Transverse colon (tissue), 4 donors: Measurements from ENCODE around the gene LCN12.

Source experiments
- CTCF ChIP-seq, 5 experiments: fragments of 200-600 bp in 3 of 5; fragments of 450-650 bp in 2 of 5; sonication (generic) in 3 of 5; IDR thresholded peaks; 1 replicate in 2 of 5; 2 replicates in 3 of 5; pipeline ENCODE4 v1.5.1; 2016 to 2017; ENCODE audit warnings: antibody characterized with exemption in 5 of 5, inconsistent platforms in 3 of 5, mild to moderate bottlenecking in 2 of 5, moderate library complexity in 1 of 5
- EP300 ChIP-seq: sonication (generic); formaldehyde crosslinking; IDR thresholded peaks from one replicate; pipeline ENCODE4 v1.6.1; 2017; ENCODE audit warnings: antibody characterized with exemption, low read depth
- POLR2A ChIP-seq: fragments of 450-650 bp; IDR thresholded peaks from one replicate; pipeline ENCODE4 v1.6.1; 2016; ENCODE audit warnings: antibody characterized with exemption, mild to moderate bottlenecking, moderate library complexity
- POLR2AphosphoS5 ChIP-seq, 3 donors: sonication (generic); formaldehyde crosslinking; IDR thresholded peaks; one replicate each; pipeline ENCODE4 v1.6.1; 2016; ENCODE audit warnings: antibody characterized with exemption in 3 of 3

DNA sequence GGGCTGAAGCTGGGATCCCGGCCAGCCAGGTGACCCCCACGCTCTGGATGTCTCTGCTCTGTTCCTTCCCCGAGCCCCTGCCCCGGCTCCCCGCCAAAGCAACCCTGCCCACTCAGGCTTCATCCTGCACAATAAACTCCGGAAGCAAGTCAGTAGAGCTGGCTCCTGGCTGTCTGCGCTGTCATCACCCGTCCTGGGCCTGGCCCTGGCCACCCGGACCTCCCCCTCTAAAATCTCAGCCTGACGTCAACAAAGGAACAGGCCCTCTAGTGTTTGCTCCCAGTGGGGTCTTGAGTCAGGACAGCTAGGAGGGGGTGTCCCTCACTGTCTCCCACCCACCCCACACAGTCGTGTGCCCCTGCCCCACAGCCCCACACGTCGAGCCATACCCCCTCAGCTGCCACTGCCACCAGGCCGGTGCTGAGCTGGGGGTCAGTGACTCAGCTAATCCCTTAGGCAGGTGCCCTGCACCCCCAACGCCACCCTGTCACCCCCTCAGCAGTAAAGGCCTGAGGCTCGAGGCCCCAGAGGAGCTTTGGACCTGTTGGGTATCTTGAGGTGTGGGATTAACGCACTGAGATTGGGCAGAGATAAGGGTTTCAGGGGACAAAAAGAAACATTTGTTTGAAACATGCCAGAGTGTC lies 29.6 kb downstream of the LCN12 start:
- no peak for TF ChIP-seq CTCF (IDR thresholded peaks at IDR 0.05)
- TF ChIP-seq POLR2A, result no peak
- TF ChIP-seq POLR2AphosphoS5 (IDR thresholded peaks at IDR 0.05), result no peak
- TF ChIP-seq EP300, result no peak
